OCI-LY7 (cell line): Measurements from ENCODE around the gene HES4. TPM values are rescaled to one million over a fixed set of nuclear protein-coding genes. Genes with fewer than 3 reads are reported as not detected.

Experiments used
- BruUV-seq: library from RNA; stranded (reverse); fragments of 400-500 nt; replicated peaks from 2 replicates; lab custom pipeline; 2021; lab: Mats Ljungman, UMichigan
- CTCF ChIA-PET: fragments of 300-600 bp; sonication (Branson Sonifier 250); formaldehyde crosslinking; loops from one replicate; lab custom pipeline; 2022; ENCODE audit warnings: antibody characterized with exemption; ENCODE audit not compliant: unreplicated experiment; lab: Charles Lee
- POLR2A ChIA-PET: fragments of 300-600 bp; sonication (Branson Sonifier 250); formaldehyde crosslinking; loops from one replicate; lab custom pipeline; 2022; ENCODE audit warnings: antibody characterized with exemption; lab: Charles Lee
- DNase-seq: peaks from one replicate; pipeline ENCODE4 v3.0.0-alpha.2; 2015; ENCODE audit warnings: low spot score
- H2AFZ ChIP-seq: fragments of 200-600 bp; sonication (generic), shearing (Covaris generic); 2 replicates; pipeline ENCODE4 v1.6.1; 2014; ENCODE audit warnings: mild to moderate bottlenecking, antibody characterized with exemption, low read length, moderate library complexity
- H3K27ac ChIP-seq: fragments of 200-600 bp; sonication (generic); 2 replicates; pipeline ENCODE4 v1.5.1; 2014; ENCODE audit warnings: mixed run types, low read depth, mild to moderate bottlenecking, moderate library complexity, low read length, inconsistent platforms; ENCODE audit not compliant: poor library complexity, severe bottlenecking
- H3K36me3 ChIP-seq: fragments of 200-600 bp; sonication (generic); 2 replicates; pipeline ENCODE4 v1.6.1; 2014; ENCODE audit warnings: mild to moderate bottlenecking, antibody characterized with exemption, low read length, moderate library complexity, mixed read lengths; ENCODE audit not compliant: insufficient read depth
- H3K4me1 ChIP-seq: fragments of 200-600 bp; sonication (generic); 2 replicates; pipeline ENCODE4 v1.5.1; 2014; ENCODE audit warnings: mild to moderate bottlenecking, low read length; ENCODE audit not compliant: insufficient read depth, poor library complexity, severe bottlenecking
- H3K4me2 ChIP-seq: fragments of 200-600 bp; sonication (generic); 2 replicates; pipeline ENCODE4 v1.6.1; 2014; ENCODE audit warnings: mild to moderate bottlenecking, low read length
- H3K4me3 ChIP-seq: fragments of 200-600 bp; sonication (generic); 2 replicates; pipeline ENCODE4 v1.5.1; 2014; ENCODE audit warnings: mild to moderate bottlenecking, low read depth, low read length; ENCODE audit not compliant: poor library complexity, severe bottlenecking
- H3K79me2 ChIP-seq: fragments of 200-600 bp; sonication (generic); 2 replicates; pipeline ENCODE4 v1.6.1; 2016; ENCODE audit warnings: low read depth, mild to moderate bottlenecking, low read length, moderate library complexity, mixed read lengths; ENCODE audit not compliant: insufficient read depth
- H3K9me2 ChIP-seq: fragments of 200-600 bp; sonication (generic); 2 replicates; pipeline ENCODE4 v1.6.1; 2016; ENCODE audit warnings: mild to moderate bottlenecking, low read length, mixed read lengths; ENCODE audit not compliant: insufficient read depth
- H3K9me3 ChIP-seq: fragments of 200-600 bp; sonication (generic); 2 replicates; pipeline ENCODE4 v1.6.1; 2014; ENCODE audit warnings: mild to moderate bottlenecking, mixed run types, low read length, mixed read lengths
- H4K20me1 ChIP-seq: fragments of 200-600 bp; sonication (generic); 2 replicates; pipeline ENCODE4 v1.6.1; 2014; ENCODE audit warnings: mild to moderate bottlenecking, antibody characterized with exemption, low read length, moderate library complexity, mixed read lengths; ENCODE audit not compliant: insufficient read depth
- EZH2phosphoT487 ChIP-seq: fragments of 200-600 bp; sonication (generic); IDR thresholded peaks from 2 replicates; pipeline ENCODE4 v1.6.1; 2018; ENCODE audit warnings: low read depth, borderline replicate concordance, mild to moderate bottlenecking, mixed run types, antibody characterized with exemption, low read length, moderate library complexity, mixed read lengths
- intact Hi-C: fragments of 100-400 bp; cut with micrococcal nuclease; formaldehyde crosslinking; loops from one replicate; pipeline ENCODE4 v1.10.0; 2022; ENCODE audit not compliant: unreplicated experiment
- total RNA-seq, 2 experiments: library from RNA; depleted of rRNA in 1 of 2; stranded (reverse); fragments of >200 nt in 1 of 2; shearing (Covaris generic) in 1 of 2; gene quantifications; 2 replicates each; pipeline ENCODE4 v1.2.3, GENCODE V29; 2014 to 2022
- TF ChIP-seq, protein P1 (sequence below): fragments of 200-600 bp; sonication (generic); conservative IDR thresholded peaks from 2 replicates; pipeline ENCODE4 v1.5.1; 2014; ENCODE audit warnings: mild to moderate bottlenecking, antibody characterized with exemption, low read length, moderate library complexity, mixed read lengths

The HES4 gene
- total RNA-seq, 2 experiments from 2014 or later: not detected

GRCh38 chr1:997993-998744, 1.7 kb downstream of the HES4 start:
- no peak overlapping the region for H3K27ac ChIP-seq
- H2AFZ ChIP-seq: no peak overlapping the region
- H3K9me3 ChIP-seq: no peaks in the 10 kb centered on the region
- H3K9me2 ChIP-seq: no peaks in the 10 kb centered on the region
- TF ChIP-seq, protein P1, sequence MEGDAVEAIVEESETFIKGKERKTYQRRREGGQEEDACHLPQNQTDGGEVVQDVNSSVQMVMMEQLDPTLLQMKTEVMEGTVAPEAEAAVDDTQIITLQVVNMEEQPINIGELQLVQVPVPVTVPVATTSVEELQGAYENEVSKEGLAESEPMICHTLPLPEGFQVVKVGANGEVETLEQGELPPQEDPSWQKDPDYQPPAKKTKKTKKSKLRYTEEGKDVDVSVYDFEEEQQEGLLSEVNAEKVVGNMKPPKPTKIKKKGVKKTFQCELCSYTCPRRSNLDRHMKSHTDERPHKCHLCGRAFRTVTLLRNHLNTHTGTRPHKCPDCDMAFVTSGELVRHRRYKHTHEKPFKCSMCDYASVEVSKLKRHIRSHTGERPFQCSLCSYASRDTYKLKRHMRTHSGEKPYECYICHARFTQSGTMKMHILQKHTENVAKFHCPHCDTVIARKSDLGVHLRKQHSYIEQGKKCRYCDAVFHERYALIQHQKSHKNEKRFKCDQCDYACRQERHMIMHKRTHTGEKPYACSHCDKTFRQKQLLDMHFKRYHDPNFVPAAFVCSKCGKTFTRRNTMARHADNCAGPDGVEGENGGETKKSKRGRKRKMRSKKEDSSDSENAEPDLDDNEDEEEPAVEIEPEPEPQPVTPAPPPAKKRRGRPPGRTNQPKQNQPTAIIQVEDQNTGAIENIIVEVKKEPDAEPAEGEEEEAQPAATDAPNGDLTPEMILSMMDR: no peak
- no peak for TF ChIP-seq EZH2phosphoT487
- no TSS peak for BruUV-seq
- DNase-seq: no peak
- no peaks in the 10 kb centered on the region for H3K4me1 ChIP-seq
- no peaks in the 10 kb centered on the region for H3K36me3 ChIP-seq
- ChIA-PET CTCF (interaction anchor here (0.6 kb wide), 1 partner anchor 17 kb away, joined by 3 read pairs; no protein-coding TSS in a partner anchor), POLR2A (no interaction called here)
- intact Hi-C loops: no loop called here
- no peak overlapping the region for H3K4me2 ChIP-seq
- H3K79me2 ChIP-seq: no peaks in the 10 kb centered on the region
- no peaks in the 10 kb centered on the region for H4K20me1 ChIP-seq
- H3K4me3 ChIP-seq: no peak overlapping the region

DNA sequence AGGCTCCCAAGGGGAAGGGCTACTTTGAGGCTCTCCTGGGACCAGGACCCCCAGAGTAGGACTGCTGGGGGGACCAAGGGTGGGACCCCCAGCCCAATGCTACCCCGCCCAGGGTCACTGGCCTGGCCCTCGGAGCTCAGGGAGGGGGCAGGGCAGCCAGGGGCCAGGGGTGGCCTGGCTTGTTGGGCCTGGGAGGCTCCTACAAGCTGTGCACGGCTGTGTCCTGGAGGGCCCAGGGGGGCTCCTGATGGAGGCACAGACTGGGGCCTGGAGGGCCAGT, 2.2 kb downstream of the HES4 start:
- Histone ChIP-seq H3K27ac (no peak overlapping the region), H3K4me1 (no peaks in the 10 kb centered on the region), H3K9me3 (no peaks in the 10 kb centered on the region), H2AFZ (no peak overlapping the region), H3K9me2 (no peaks in the 10 kb centered on the region), H3K36me3 (no peaks in the 10 kb centered on the region), H4K20me1 (no peaks in the 10 kb centered on the region), H3K4me3 (no peak overlapping the region), H3K4me2 (no peak overlapping the region), H3K79me2 (no peaks in the 10 kb centered on the region)
- no TSS peak for BruUV-seq
- POLR2A ChIA-PET: no interaction called here
- TF ChIP-seq, protein P1: no peak
- no peak for TF ChIP-seq EZH2phosphoT487
- DNase-seq: no peak
- CTCF ChIA-PET: interaction anchor here (0.6 kb wide), 1 partner anchor 18 kb away, joined by 3 read pairs; no protein-coding TSS in a partner anchor
- intact Hi-C loops: no loop called here
